ENCODE results near the gene AP1M1.

DNA sequence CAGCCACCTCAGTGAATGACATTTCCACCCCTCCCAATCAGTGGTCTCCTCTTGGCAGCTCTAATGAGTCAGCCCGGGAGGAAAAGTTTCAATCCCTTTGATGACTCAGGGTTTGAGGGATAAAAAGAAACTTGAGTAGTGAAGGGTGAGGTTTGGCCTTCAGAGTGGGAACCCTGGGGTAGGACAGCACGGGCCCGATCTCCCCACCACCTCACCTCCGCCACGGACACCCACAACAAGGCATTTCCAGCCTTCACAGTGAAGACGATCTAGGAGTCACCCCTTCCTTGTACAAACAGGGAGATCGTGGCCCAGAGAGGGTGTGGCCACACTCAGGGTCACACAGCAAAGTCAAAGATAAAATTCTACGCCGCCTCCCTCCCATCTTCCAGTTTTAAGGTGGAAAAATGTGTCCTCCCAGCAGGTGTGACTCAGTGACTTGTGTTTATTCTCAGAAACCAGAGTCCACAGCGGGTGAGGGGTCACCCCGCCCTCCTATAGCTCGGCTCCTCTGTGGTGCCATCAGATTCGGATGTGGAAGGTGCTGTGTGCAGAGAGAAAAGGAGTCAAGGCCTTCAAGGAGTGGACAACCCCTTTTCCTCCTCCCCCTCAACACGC, 36.7 kb upstream of the AP1M1 start:
- no peak for TF ChIP-seq GATA2 (IDR thresholded peaks at IDR 0.05; ENCODE audit: low read depth, low read length)
- TF ChIP-seq GATA3 (IDR thresholded peaks at IDR 0.05; ENCODE audit: low read depth, low read length): no peak
